Endothelial cell of umbilical vein (primary cell): Measurements from ENCODE around the gene SNED1. TPM values are rescaled to one million over a fixed set of nuclear protein-coding genes. Genes with fewer than 3 reads are reported as not detected.

Source experiments
- BruUV-seq: library from RNA; stranded (reverse); fragments of 400-500 nt; replicated peaks from 2 replicates; lab custom pipeline; 2021; lab: Mats Ljungman, UMichigan
- CTCF ChIA-PET: fragments of 300-600, 350-600 bp; sonication (Branson Sonifier 250); formaldehyde crosslinking; loops from one replicate; lab custom pipeline; 2021; ENCODE audit warnings: antibody characterized with exemption, inconsistent platforms; lab: Charles Lee
- POLR2A ChIA-PET: fragments of 300-600, 350-600 bp; sonication (Branson Sonifier 250); formaldehyde crosslinking; loops from one replicate; lab custom pipeline; 2021; ENCODE audit warnings: antibody characterized with exemption, inconsistent platforms; lab: Charles Lee
- DNase-seq: peaks from one replicate; pipeline ENCODE4 v3.0.0-alpha.2; 2011; ENCODE audit warnings: low read depth, low spot score
- FAIRE-seq: peaks from 2 replicates; lab custom pipeline; 2011; peaks lifted over from hg19 to GRCh38; lab: Jason Lieb, UNC
- H2AFZ ChIP-seq: 2 replicates; pipeline ENCODE4 v1.6.0; 2012; ENCODE audit warnings: low read depth, low read length, control low read depth, inconsistent platforms
- H3K27ac ChIP-seq: 2 replicates; pipeline ENCODE4 v1.5.1; 2011; ENCODE audit warnings: low read depth, mild to moderate bottlenecking, control low read depth, low read length, moderate library complexity; ENCODE audit not compliant: insufficient read depth
- H3K27me3 ChIP-seq, 2 experiments: 2 replicates each; pipeline versions ENCODE4 v1.6.0 to v1.6.1; 2011; ENCODE audit warnings: low read length in 2 of 2, mixed read lengths in 1 of 2; ENCODE audit not compliant: control insufficient read depth in 2 of 2, insufficient read depth in 2 of 2
- H3K36me3 ChIP-seq, 2 experiments: 2 replicates in 1 of 2; 3 replicates in 1 of 2; pipeline ENCODE4 v1.5.1; 2011; ENCODE audit warnings: low read length in 2 of 2, mild to moderate bottlenecking in 1 of 2, moderate library complexity in 1 of 2; ENCODE audit not compliant: control insufficient read depth in 2 of 2, insufficient read depth in 2 of 2; ENCODE audit errors: extremely low read depth in 1 of 2
- H3K4me1 ChIP-seq: 3 replicates; pipeline ENCODE4 v1.5.1; 2011; ENCODE audit warnings: mild to moderate bottlenecking, low read length; ENCODE audit not compliant: control insufficient read depth, insufficient read depth; ENCODE audit errors: extremely low read depth
- H3K4me2 ChIP-seq: 2 replicates; pipeline ENCODE4 v1.6.1; 2011; ENCODE audit warnings: low read length, control low read depth, mixed read lengths; ENCODE audit not compliant: insufficient read depth
- H3K4me3 ChIP-seq, 3 experiments: fragments of 200-600 bp in 1 of 3; sonication (generic), shearing (Covaris generic) in 1 of 3; replicated peaks in 1 of 3; 2 replicates each; pipeline ENCODE4 v1.5.1; 2011 to 2016; ENCODE audit warnings: control low read depth in 3 of 3, low read length in 3 of 3, mild to moderate bottlenecking in 2 of 3, inconsistent platforms in 1 of 3, low read depth in 1 of 3, moderate library complexity in 1 of 3; ENCODE audit not compliant: insufficient read depth in 1 of 3
- H3K79me2 ChIP-seq: 2 replicates; pipeline ENCODE4 v1.6.0; 2012; ENCODE audit warnings: low read length, inconsistent platforms; ENCODE audit not compliant: control insufficient read depth, insufficient read depth
- H3K9ac ChIP-seq: replicated peaks from 2 replicates; pipeline ENCODE3; 2011; ENCODE audit warnings: low read length, control low read depth; ENCODE audit not compliant: insufficient read depth; ENCODE audit errors: extremely low read depth
- H3K9me1 ChIP-seq: replicated peaks from 3 replicates; pipeline ENCODE4 v1.6.0; 2011; ENCODE audit warnings: mild to moderate bottlenecking, low read length; ENCODE audit not compliant: control insufficient read depth, insufficient read depth; ENCODE audit errors: extremely low read depth
- H3K9me3 ChIP-seq: replicated peaks from 2 replicates; pipeline ENCODE4 v1.5.1; 2012; ENCODE audit warnings: low read length, inconsistent platforms; ENCODE audit not compliant: control insufficient read depth, insufficient read depth
- H4K20me1 ChIP-seq: replicated peaks from 2 replicates; pipeline ENCODE3; 2011; ENCODE audit warnings: mild to moderate bottlenecking, low read length; ENCODE audit not compliant: control insufficient read depth, insufficient read depth; ENCODE audit errors: extremely low read depth
- EZH2 ChIP-seq: IDR thresholded peaks from 2 replicates; pipeline ENCODE4 v1.6.1; 2012; ENCODE audit warnings: borderline replicate concordance, low read depth, mild to moderate bottlenecking, moderate library complexity, low read length, inconsistent platforms; ENCODE audit not compliant: severe bottlenecking
- FOS ChIP-seq: IDR thresholded peaks from 2 replicates; pipeline ENCODE4 v1.6.1; 2011; ENCODE audit warnings: mild to moderate bottlenecking, low read length, moderate library complexity, borderline replicate concordance; ENCODE audit not compliant: insufficient read depth
- GATA2 ChIP-seq: IDR thresholded peaks from 2 replicates; pipeline ENCODE4 v1.7.0; 2011; ENCODE audit warnings: low read depth, mild to moderate bottlenecking, moderate library complexity, mixed read lengths, low read length; ENCODE audit not compliant: insufficient read length, insufficient read depth
- JUN ChIP-seq: IDR thresholded peaks from 2 replicates; pipeline ENCODE4 v1.6.1; 2011; ENCODE audit warnings: borderline replicate concordance, low read depth; ENCODE audit not compliant: insufficient read length, insufficient read depth
- MAX ChIP-seq: IDR thresholded peaks from 2 replicates; pipeline ENCODE4 v1.6.1; 2011; ENCODE audit not compliant: insufficient read depth, insufficient read length
- MYC ChIP-seq: IDR thresholded peaks from one replicate; pipeline ENCODE4 v1.6.1; 2011; ENCODE audit warnings: mild to moderate bottlenecking, low read depth, low read length
- POLR2A ChIP-seq: IDR thresholded peaks from 2 replicates; pipeline ENCODE4 v1.6.1; 2012; ENCODE audit warnings: low read depth, mild to moderate bottlenecking, control low read depth, low read length
- POLR2AphosphoS5 ChIP-seq: IDR thresholded peaks from 2 replicates; pipeline ENCODE4 v1.6.1; 2012; ENCODE audit warnings: low read depth, mild to moderate bottlenecking, control low read depth, low read length, moderate library complexity; ENCODE audit not compliant: insufficient read depth
- dilution Hi-C: fragments of 300-500 bp; cut with MboI; formaldehyde crosslinking; loops from one replicate; pipeline ENCODE4 v1.15.0; 2019; ENCODE audit warnings: low sequenced_read_pairs; ENCODE audit not compliant: extremely low pct_ligation_motif_present
- intact Hi-C: fragments of 100-400 bp; cut with micrococcal nuclease; formaldehyde crosslinking; loops from one replicate; pipeline ENCODE4 v1.10.0; 2022
- polyA plus RNA-seq, 4 experiments: library from polyadenylated mRNA; depleted of rRNA in 3 of 4; stranded (reverse) in 3 of 4; unstranded in 1 of 4; fragments of >200 nt; gene quantifications; 2 replicates each; pipeline versions ENCODE4 v1.2.1 to v1.2.3, GENCODE V29; 2011 to 2012; ENCODE audit warnings: missing spikeins in 1 of 4
- total RNA-seq: library from RNA; stranded (reverse); gene quantifications from 2 replicates; pipeline ENCODE4 v1.2.3, GENCODE V29; 2021
- TF ChIP-seq, protein P1 (sequence below), 2 donors: IDR thresholded peaks; 1 replicate in 1 of 2; 2 replicates in 1 of 2; pipeline ENCODE4 v1.5.1; 2011; ENCODE audit warnings: low read length in 2 of 2, mild to moderate bottlenecking in 2 of 2, moderate library complexity in 2 of 2, control low read depth in 1 of 2, inconsistent platforms in 1 of 2, low read depth in 1 of 2; ENCODE audit not compliant: insufficient read depth in 1 of 2; ENCODE audit errors: extremely low read depth in 1 of 2

SNED1 gene
- total and polyA plus RNA-seq, 2 donors (not counting 3 experiments of a cell fraction or from before 2014, with no cell fraction given): 14.1 to 17.2 TPM

DNA sequence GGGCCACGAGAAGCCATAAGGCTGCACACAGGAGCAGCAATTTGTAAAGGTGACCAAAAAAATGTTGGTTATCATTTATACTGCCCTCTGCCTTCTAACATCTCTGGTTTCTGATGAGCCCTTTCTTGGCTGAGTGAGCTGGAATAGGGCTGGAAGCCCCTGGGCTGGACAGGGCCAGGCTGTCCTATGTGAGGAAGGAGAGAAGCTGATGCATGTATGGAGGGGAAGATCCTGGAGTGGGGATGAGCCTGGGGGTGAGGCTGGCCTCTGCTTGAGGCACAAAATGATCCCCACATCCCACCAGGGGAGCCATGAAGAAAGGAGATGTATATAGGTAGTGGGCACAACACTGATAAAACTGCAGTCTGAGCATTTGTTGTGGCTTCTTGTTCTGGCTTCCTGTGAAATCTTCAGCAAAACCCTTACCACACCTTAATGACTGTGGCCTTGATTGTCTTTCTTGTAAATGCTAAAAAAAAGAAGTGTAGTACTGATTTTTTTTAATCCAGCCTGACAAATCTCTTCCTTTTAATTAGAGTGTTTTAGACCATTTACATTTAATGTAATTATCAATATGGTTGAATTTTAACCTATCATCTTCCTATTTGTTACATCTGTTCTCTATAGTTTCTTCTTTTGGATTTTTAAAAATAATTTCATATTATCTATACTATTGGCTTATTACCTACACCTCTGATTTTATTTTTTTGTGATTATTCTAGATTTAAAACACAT, 5.6 kb downstream of the SNED1 start:
- no peak overlapping the region for H3K9ac ChIP-seq
- intact Hi-C loops: no loop called here
- peaks cover 12% of the 10 kb centered on the region for H3K79me2 ChIP-seq
- no peaks in the 10 kb centered on the region for H3K27me3 ChIP-seq
- peaks cover 4% of the 10 kb centered on the region for H3K4me1 ChIP-seq
- TF ChIP-seq, protein P1, sequence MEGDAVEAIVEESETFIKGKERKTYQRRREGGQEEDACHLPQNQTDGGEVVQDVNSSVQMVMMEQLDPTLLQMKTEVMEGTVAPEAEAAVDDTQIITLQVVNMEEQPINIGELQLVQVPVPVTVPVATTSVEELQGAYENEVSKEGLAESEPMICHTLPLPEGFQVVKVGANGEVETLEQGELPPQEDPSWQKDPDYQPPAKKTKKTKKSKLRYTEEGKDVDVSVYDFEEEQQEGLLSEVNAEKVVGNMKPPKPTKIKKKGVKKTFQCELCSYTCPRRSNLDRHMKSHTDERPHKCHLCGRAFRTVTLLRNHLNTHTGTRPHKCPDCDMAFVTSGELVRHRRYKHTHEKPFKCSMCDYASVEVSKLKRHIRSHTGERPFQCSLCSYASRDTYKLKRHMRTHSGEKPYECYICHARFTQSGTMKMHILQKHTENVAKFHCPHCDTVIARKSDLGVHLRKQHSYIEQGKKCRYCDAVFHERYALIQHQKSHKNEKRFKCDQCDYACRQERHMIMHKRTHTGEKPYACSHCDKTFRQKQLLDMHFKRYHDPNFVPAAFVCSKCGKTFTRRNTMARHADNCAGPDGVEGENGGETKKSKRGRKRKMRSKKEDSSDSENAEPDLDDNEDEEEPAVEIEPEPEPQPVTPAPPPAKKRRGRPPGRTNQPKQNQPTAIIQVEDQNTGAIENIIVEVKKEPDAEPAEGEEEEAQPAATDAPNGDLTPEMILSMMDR (IDR thresholded peaks at IDR 0.05; ENCODE audit: extremely low read depth in 1 of 2, insufficient read depth in 1 of 2, low read depth in 1 of 2, low read length in 2 of 2): no peak
- TF ChIP-seq JUN: no peak
- TF ChIP-seq POLR2A: no peak
- TF ChIP-seq MAX: no peak
- no peak for TF ChIP-seq GATA2
- TF ChIP-seq MYC: no peak
- TF ChIP-seq POLR2AphosphoS5: no peak
- TF ChIP-seq FOS: no peak
- TF ChIP-seq EZH2: no peak
- H3K9me3 ChIP-seq: no peaks in the 10 kb centered on the region
- DNase-seq (no peak), FAIRE-seq (no peak)
- H2AFZ ChIP-seq: no peak overlapping the region
- no peaks in the 10 kb centered on the region for H3K36me3 ChIP-seq
- BruUV-seq: no TSS peak
- no peaks in the 10 kb centered on the region for H3K9me1 ChIP-seq
- POLR2A ChIA-PET: no interaction called here
- CTCF ChIA-PET: no interaction called here
- no peak overlapping the region for H3K4me3 ChIP-seq
- no peaks in the 10 kb centered on the region for H4K20me1 ChIP-seq
- H3K27ac ChIP-seq: no peak overlapping the region
- H3K4me2 ChIP-seq: no peak overlapping the region
- dilution Hi-C loops: no loop called here
